HG02943 (cell line): ENCODE results near the gene DDX28.

Source experiments
- ATAC-seq: cut with Tn5 transposase; IDR thresholded peaks from one replicate; pipeline ENCODE4 v1.9.1; 2021; ENCODE audit warnings: mild to moderate bottlenecking, low read depth, moderate library complexity; ENCODE audit not compliant: unreplicated experiment

Gene DDX28

GRCh38 chr16:68022728-68023537 lies at the start of gene DDX28, which contains the start of gene DUS2:
Gene DDX28 (minus strand): TSS chr16:68023232. CDS start chr16:68023202, 30 bp downstream.
Gene DUS2 (plus strand): TSS chr16:68023284. CDS start chr16:68038024, 14,740 bp downstream.
- peak; percentile 74 for ATAC-seq

- no peak for ATAC-seq
Measured at GRCh38 chr16:68072038-68072695, 49.1 kb upstream of the DDX28 start.

- ATAC-seq = no peak
Measured at GRCh38 chr16:68071518-68071901, 48.5 kb upstream of the DDX28 start.

- ATAC-seq = no peak
Measured at GRCh38 chr16:68070806-68071517, 47.9 kb upstream of the DDX28 start.

- ATAC-seq = no peak
Measured at GRCh38 chr16:68070249-68070730, 47.3 kb upstream of the DDX28 start.

GRCh38 chr16:68069511-68070248 lies 46.6 kb upstream of the DDX28 start:
- no peak for ATAC-seq

- no peak for ATAC-seq
Measured at GRCh38 chr16:68068926-68069325, 45.9 kb upstream of the DDX28 start.

- no peak for ATAC-seq
Measured at GRCh38 chr16:68066763-68067162, 43.7 kb upstream of the DDX28 start.

GRCh38 chr16:68065716-68066305 lies 42.8 kb upstream of the DDX28 start:
- ATAC-seq = no peak

GRCh38 chr16:68064791-68065365 lies 41.8 kb upstream of the DDX28 start:
- ATAC-seq = no peak

GRCh38 chr16:68062910-68063393 lies 39.9 kb upstream of the DDX28 start:
- no peak for ATAC-seq

- no peak for ATAC-seq
Measured at GRCh38 chr16:68061396-68061795, 38.4 kb upstream of the DDX28 start.

GRCh38 chr16:68059804-68060203 lies 36.8 kb upstream of the DDX28 start:
- no peak for ATAC-seq

- ATAC-seq = no peak
Measured at GRCh38 chr16:68055395-68055794, 32.4 kb upstream of the DDX28 start.

- no peak for ATAC-seq
Measured at GRCh38 chr16:68049449-68049848, 26.4 kb upstream of the DDX28 start.

GRCh38 chr16:68047987-68048386 lies 25.0 kb upstream of the DDX28 start:
- no peak for ATAC-seq

GRCh38 chr16:68046106-68046505 lies 23.1 kb upstream of the DDX28 start:
- no peak for ATAC-seq

GRCh38 chr16:68041783-68042182 lies 18.8 kb upstream of the DDX28 start:
- no peak for ATAC-seq

GRCh38 chr16:68040506-68041288 lies 17.7 kb upstream of the DDX28 start:
- ATAC-seq = no peak
